Neural progenitor cell (in vitro differentiated cells): ENCODE data around the gene DNAJB8.

Source experiments
- EZH2 ChIP-seq: fragments of 200-600 bp; sonication (generic); IDR thresholded peaks from 2 replicates; pipeline ENCODE4 v1.6.1; 2017; ENCODE audit warnings: antibody characterized with exemption, mild to moderate bottlenecking, moderate library complexity
- TF ChIP-seq, protein P1 (sequence below): fragments of 200-600 bp; sonication (generic); IDR thresholded peaks from 2 replicates; pipeline ENCODE4 v1.5.1; 2017; ENCODE audit warnings: antibody characterized with exemption, mild to moderate bottlenecking

DNA sequence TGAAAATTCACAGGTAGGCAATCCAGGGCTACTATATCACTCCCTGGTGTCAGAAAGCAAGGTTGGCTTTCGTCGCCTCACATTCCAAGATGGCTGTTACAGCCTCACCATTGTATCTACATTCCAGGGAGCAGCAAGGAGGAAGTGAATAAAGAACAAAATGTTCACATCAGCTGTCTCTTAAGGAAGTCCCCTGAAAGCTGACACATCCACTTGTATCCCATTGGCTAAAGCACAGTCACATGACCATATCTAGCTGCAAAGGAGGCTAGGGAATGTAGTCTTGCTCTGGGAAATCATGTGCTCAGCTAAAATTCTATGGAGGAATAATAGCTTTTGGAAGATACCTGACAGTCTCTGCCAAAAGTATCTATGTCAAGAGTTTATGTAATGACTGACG lies 39.1 kb upstream of the DNAJB8 start:
- TF ChIP-seq, protein P1, sequence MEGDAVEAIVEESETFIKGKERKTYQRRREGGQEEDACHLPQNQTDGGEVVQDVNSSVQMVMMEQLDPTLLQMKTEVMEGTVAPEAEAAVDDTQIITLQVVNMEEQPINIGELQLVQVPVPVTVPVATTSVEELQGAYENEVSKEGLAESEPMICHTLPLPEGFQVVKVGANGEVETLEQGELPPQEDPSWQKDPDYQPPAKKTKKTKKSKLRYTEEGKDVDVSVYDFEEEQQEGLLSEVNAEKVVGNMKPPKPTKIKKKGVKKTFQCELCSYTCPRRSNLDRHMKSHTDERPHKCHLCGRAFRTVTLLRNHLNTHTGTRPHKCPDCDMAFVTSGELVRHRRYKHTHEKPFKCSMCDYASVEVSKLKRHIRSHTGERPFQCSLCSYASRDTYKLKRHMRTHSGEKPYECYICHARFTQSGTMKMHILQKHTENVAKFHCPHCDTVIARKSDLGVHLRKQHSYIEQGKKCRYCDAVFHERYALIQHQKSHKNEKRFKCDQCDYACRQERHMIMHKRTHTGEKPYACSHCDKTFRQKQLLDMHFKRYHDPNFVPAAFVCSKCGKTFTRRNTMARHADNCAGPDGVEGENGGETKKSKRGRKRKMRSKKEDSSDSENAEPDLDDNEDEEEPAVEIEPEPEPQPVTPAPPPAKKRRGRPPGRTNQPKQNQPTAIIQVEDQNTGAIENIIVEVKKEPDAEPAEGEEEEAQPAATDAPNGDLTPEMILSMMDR = no peak
- TF ChIP-seq EZH2 = no peak
